Measurements from ENCODE around the gene ORAI1.
"Not testable (repeated sequence)": the region's sequence is repeated elsewhere in the genome, so short reads cannot be mapped to it uniquely, and the experiment has no call there.

ORAI1 gene

DNA sequence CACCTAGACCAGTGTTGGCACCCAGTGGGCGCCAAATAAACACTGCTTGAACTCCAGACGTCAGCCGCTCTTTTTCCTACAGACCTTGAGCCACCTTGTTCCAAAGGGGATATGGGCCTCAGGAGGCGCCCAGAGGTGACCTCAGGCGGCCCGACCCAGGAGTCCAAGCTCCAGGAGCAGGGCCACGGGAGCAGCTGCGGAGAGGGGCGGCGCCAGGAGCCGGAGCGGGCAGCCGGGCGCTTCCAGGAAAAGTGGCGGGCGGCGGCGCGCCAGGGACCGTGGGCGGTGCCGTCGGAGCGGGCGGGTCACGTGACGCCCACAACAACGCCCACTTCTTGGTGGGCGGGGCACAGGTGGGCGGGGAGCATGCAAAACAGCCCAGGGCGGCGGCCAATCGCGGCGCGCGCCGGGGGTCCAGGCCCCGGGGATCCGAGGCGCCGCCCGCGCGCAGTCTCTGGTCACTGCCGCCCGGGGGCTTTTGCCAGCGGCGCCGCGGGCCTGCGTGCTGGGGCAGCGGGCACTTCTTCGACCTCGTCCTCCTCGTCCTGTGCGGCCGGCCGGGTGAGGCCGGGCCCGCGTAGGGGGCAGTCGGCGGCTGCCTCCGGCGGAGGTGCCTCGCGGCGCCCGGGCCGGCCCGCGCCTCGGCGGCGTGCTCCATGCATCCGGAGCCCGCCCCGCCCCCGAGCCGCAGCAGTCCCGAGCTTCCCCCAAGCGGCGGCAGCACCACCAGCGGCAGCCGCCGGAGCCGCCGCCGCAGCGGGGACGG, at the start of gene ORAI1:
TSS of gene ORAI1 (plus strand) at position 444 of the 766 bp plus-strand sequence.
- DNase-seq (ENCODE audit: low read depth): peak; percentile 95

DNA sequence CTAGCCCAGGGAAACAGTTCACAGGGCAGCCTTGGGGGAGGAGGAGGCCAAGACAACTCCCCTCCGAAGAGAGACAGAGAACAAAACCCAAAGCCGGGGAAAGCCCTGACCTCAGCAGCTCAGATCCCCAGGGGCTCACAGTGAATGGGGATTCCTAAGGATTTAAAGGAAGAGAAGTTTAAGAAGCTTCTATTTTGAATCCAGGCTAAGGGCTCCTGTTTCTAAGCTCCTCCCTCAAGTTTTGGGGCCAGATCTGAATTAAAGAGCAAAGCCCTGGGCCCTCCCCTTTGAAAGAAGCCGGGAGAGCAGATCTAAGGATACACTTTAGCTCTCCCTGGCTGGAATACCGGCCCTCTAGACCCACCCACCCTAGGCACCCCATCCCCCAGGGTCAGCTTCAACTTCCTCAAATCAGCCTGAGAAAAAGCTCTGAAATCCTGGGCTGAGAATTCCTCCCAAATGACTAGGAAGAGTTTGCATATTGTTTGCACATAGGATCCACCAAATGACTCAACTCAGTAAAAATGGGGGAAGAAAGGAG, 49.4 kb upstream of the ORAI1 start:
- no peak for DNase-seq (ENCODE audit: low read depth)

DNA sequence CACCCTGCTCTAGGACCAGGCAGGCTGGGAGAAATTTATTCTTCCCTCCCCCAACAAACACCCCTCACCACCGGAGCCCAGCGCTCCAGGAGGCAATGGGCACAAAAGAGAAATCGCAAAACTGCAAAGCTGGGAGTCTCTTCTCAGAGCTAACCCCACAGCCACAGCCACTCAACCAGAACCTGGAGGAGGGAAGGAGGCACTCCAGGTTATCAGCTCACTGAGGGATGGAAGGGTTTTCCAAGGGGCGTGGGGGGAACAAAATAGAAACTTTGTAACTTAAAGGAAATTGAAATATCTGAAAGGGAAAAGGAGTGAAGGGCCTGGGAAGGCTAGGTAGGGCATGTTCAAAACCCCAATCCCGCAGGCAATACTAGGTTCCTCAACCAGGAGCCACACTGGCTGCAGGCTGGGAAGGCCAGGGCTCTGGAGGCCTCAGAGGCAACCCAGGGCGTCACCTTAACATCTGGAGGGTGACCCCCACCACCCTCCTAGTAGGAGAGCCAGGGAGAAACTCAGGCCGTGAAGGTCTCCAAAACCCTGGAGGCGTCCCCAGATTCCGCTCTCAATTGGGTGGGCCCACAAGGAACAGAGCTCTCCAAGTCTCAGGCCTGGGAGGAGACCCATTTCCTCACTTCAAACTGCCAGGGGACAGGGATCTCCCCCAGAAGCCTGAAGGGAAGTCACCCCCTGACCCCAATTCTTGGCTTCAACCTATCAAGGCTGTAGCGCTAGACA, 48.7 kb upstream of the ORAI1 start:
- no peak for DNase-seq (ENCODE audit: low read depth)

DNA sequence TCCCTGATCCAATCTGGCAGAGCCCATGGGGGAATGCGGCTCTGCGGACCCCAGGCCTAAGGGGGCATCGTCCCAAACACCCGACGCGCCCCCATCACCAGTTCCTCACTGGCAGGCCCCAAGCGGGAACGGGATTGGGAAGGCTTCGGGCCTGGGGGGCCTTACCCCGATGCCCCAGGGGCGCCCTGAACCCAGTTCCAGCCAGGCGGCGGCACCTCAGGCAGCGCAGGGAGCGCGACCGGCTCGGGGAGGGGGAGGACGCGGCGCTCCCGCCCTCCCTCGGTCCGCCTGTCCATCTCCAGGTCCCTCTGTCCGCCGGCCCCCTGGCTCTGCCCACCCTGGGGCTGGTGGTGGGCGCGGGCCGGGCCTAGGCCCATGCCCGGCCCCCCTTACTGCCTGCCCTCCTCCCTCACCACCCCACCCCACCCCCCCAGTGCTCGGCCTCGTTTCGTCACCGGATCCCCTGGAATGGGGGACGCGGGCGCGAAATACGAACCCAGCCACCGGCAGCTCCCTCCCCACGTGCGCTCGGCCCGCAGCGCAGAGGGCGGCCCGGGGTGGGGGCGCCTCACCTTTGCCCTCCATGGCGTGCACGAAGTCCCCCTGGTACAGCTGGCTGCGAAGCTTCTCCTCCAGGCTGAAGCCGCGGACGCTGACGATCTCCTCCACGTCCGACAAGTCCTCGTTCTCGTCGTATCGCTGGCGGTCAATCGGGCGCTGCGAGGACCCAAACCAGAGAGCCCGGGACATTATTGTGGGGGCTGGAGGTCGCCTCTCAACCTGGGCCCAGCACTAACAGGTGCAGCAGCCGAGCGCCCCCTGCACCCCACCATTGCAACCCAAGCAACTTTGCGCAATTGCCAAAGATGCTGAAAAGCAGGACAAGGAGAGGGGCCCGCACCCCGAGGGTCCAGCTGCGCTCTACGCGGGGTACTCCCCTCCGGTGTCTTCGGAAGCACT, 47.8 kb upstream of the ORAI1 start:
- no peak for DNase-seq (ENCODE audit: low read depth)

DNA sequence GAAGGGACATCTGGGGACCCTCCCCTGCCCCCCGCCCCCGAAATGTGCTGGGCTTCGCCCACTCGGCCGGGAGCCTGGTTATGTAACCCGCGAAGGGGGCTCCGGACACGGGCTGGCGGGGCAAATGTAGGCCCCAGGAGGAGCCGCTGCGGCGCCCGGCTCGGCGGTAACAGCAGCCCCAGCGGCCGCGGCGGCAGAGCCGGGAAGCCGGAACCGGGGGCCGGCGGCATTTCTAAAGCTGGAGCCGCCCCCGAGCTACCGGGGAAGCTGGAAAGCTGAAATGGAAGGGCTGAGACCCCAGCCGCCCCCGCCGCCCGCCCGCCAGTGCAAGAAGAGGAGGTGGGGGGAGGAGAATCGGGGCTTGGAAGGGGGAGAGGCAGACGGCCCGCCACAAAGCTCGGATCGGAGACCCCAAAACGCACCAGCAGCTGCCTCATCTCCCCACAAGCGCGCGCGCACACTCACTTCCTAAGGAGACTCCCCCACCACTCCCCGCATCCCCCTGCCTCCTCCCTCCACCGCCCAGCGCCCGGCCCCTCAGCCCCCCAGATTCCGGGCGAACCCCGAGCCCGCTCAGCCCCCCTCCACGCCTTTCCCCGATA, 47.0 kb upstream of the ORAI1 start:
- peak; percentile 10 for DNase-seq (ENCODE audit: low read depth)

DNA sequence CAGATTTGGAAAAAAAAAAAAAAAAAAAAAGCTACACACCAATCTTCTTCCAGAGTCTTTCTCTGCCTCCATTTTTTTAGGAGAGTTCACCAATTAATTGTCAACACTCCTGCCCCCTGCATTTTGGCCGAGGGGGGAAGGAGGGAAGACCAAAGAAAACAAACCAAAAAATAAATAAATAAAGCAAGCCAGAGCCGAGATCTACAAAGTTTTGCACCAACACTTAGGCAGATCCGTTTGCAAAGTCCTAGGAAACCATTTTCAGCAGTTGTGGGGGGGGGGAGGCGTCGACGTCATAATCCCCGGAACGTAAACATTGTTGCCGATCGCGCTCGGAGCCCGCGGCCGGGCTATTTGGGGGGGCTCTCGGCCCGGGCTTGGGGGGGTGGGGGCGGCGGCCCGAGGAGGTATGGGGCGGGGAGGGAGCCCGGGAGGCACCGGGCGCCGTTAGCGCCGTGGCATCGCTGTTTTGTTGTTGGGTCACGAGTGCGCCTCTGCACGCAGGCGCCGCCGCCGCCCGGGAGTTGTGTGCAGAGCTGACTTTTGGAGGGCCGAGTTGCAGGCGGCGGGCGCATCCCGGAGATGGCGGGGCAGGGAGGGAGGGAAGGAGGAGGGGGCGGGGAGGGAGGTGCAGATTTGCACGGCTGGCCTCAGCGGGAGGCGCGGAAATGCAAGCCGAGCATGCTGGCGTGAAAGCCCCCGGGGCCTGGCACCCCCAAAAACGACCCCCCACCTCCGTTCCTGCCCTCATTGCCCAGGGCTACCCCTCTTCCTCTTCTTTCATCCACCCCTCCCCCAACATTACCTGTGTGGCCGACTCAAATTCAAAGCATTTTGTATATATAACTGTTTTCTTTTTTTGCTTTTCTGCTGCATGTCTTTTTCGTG, 46.1 kb upstream of the ORAI1 start:
- DNase-seq (ENCODE audit: low read depth): peak; percentile 60

DNA sequence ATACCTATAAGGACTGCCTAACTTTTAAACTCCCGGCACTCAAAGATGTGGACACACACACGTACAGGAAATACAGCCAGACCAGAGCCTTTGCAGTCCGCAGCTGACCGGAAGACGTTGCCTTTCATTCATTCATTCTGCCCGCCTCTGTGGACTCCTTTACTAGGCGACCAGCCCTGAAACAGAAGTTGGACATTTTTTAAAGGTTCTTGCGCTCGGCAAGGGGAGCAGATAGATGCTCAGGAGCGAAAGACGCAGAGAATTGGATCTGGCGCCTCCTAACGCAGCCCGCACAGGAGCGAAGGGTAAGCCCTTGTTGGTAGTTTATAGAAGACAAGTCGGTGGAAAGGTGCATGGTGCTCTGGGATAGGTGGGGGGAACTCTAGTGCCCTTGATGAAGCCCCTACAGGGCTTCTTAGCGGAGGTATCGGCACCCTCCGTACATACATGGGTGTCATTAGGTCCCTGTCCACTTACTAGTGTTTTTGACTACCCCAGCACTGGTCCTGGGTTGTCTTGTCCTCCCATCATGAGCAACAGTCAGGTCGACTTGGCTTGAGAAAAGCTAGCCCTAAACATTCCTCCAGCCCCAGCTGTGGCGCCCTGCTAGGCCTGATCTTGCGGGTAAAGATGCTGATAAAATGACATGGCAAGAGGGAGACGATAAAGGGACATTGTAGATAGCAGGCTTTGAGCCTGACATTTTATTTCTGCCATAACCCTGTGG, 45.2 kb upstream of the ORAI1 start, which contains the start of gene KDM2B:
TSS of gene KDM2B (minus strand) at position 65 of the 727 bp plus-strand sequence. CDS start 112 bp downstream, outside the sequence.
- no peak for DNase-seq (ENCODE audit: low read depth)

DNA sequence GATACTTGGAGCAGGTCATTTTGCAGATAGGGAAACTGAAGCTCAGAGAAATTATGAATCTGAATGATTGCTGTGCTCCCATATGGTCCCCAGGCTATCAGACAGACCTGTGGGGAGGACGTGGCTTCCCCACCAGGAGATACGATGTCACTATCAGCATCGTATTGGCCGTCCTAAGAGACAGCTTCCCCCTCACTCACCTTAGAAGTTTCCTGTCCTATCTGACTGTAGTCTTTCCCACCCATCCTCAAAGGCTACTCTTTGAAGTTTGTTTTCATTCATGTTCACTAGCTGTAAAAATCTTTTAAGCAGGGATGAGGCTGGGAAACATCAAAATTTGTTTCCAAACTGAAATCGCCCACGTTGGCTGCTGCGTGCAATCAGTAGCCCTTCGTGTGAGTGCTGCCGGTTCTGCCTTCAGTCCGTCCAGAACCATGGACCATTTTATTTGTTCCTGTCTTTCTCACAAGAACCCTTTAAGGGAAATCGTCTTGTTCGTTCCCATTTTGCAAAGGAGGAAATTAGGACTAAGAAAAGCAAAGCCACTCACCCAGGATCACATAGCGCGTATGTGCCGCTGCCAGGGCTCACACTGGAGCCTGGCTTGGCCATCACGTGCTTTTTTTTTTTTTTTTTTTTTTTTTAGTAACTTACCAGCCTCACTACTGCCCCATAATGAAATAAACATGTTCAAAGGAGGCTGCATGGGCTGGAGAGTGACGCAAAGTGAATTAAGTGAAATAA, 44.5 kb upstream of the ORAI1 start:
- no peak for DNase-seq (ENCODE audit: low read depth)

DNA sequence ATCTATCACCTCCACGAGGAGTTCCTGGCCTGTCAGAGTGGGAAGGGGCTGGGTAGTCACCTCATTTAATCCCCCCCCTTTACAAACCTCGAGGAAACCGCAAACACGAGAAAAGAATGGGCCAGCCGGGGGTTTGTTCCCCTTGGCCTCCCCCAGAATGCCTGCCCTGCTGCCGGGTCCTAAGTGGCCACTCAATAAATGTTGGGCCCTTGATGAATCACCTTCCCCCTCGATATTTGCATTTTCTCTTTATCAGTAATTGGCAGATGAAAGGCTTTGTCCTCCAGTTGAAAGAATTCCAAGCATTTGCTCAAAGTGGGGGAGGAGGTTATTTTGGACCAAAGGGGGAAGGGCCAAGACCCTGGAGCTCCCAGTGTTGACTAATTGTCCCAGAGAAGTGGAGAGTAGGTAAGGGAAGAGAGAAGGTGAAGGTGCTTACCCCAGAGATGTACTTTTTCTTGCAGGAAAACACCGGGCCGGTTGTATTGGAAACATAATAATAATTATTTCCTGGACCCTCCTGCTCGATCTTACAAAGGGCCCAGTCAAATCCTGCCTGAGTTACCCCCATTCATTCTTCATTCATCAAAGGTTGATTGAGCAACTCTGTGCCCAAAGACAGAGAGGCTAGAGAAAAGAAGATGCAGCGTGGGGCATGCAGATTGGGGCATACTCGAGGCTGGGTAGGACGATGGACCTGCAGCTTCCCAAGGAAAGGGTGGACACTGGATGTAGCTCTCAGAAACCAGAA, 43.6 kb upstream of the ORAI1 start:
- DNase-seq (ENCODE audit: low read depth): no peak

DNA sequence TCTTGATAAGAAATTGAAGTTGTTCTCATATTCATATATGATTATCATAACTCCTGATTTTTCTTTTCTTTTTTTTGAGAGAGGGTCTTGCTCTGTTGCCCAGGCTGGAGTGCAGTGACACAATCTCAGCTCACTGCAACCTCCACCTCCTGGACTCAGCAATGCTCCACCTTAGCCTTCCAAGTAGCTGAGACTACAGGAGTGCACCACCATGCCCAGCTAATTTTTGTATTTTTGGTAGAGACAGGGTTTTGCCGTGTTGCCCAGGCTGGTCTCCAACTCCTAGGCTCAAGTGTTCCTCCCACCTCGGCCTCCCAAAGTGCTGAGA, 43.0 kb upstream of the ORAI1 start:
- DNase-seq (ENCODE audit: low read depth): not testable (repeated sequence)

DNA sequence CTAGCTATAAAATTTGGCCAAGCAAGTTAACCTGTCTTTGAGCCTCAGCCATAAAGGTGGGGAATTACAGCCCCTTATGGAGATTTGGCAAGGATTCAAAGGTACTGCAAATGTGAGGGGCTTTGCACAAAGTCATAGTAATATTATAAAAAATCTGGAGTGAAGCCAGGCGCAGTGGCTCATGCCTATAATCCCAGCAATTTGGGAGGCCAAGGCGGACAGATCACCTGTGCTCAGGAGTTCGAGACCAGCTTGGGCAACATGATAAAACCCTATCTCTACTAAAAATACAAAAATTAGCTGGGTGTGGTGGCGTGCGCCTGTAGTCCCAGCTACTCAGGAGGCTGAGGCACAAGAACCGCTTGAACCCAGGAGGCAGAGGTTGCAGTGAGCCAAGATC, 41.4 kb upstream of the ORAI1 start:
- DNase-seq (ENCODE audit: low read depth): not testable (repeated sequence)

DNA sequence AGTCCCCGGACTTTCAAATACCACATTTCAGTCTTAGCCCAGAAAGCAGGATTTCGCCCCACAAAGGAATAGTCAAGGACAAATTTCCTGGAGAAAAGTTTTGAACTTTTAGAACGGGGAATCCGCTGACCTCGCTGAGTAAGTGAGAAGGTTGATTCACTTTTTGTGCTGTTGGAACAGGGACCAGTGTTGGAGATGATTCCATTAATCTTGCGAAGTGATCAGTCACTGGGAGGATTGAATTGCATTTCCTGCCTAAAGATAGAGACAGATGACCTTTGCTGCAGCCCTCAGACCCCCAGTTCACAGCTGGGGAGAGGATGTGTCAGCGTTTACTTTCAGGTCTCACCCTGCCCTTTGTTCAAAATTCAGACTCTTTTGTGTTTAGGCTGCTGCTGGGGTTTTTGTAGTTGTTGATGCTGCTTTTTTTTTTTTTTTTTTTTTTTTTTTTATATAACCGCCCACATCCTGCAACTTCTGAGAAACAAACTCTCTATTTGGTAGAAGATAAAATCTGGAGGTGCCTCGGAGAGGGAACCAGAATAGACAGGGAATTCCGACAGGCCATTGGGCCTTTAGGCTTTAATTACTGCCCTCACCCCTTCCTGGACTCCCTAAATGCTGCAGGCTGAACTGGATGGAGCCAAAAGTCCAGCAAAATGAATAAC, 35.7 kb upstream of the ORAI1 start:
- peak; percentile 43 for DNase-seq (ENCODE audit: low read depth)

DNA sequence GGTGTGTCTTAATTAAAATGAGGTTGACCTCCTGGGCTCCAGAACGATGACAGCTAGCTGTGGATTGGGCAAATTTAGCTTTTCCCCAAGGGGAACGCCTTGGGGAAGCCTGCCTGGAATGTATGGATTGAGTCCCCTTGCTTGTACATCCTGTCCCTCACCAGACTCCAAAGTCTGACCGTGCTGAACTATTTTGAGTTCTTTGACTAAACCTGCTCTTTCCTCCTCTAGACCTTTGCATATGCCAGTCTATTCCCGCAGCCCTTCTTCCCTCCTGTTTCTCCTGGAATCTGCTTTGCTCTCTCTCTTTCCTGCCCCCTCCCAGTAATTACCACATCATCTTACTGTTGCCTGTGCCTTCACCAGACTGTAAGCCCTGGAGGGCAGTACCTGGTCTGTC, 34.0 kb upstream of the ORAI1 start:
- no peak for DNase-seq (ENCODE audit: low read depth)

DNA sequence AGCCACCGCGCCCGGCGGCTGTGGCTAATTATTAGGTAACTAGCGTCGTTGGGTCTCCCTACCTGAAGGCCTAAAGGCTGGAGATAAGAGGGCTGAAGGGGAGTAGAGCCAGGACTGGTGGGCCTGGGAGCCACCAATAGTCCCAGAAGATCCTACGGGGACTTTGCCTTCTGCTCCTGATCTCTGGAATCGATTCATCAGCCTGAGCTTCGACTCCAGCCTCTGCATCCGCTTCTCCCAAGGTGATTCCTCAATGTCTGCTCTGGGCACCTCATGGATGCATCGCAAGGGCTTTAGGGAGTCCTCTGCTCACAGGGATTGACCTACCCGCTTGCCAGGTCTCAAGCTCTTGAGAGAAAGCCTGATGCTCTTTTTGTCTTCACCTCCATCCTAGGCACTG, 30.8 kb upstream of the ORAI1 start:
- DNase-seq (ENCODE audit: low read depth): no peak

DNA sequence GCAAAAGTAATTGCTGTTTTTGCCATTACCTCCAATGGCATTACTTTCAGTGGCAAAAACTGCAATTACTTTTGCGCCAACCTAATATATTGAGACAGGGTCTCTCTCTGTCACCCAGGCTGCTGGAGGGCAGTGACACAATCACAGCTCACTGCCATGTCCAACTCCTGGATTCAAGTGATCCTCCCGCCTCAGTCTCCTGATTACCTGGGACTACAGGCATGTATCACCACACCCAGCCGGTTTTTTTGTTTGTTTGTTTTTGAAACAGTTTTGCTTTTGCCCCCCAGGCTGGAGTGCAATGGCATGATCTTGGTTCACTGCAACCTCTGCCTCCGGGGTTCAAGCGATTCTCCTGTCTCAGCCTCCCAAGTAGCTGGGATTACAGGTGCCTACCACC, 29.8 kb upstream of the ORAI1 start:
- no peak for DNase-seq (ENCODE audit: low read depth)

DNA sequence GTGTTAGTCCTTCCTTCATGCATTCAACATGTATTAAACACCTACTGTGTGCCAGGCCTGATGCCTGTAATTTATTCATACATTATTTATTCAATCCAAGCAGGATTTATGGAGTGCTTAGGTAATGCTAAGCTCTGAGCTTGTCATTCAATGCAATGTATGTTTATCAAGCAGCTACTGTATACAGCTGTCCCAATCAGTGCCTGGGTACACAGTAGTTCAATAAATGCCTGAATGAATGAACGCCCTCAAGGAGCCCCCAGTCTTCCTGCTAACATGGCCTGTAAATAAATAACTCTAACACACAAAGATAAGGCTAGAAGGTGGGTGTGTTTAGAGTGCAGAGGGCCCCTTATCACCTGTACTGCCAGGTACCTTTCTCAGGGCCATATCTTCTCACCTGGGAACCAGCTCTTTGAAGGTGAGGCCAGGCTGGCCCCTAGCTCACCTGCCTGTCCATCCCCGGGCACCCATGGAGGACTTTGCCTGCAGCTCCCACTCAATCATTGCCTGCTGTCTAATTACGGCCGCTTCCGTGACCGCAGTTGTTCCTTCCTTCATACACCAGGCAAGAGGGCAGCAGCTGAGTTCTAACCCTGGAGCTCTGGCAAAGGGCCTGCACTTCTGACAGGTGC, 25.5 kb upstream of the ORAI1 start:
- no peak for DNase-seq (ENCODE audit: low read depth)

DNA sequence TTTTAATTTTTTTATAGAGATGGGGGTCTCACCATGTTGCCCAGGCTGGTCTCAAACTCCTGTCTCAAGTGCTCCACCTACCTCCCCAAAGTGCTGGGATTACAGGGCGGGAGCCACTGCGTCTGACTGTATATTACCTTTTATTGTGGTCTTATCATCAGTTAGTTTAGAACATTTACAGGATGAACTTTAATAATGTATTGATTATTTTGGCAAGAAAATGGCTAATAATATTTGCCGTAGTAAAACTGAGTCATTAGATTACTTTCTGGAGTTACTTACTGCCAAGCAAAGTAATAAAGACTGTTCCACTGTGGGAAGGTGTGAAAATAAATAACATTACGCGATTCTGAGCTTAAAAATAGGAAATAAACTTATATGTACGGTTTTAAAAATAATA, 23.6 kb upstream of the ORAI1 start:
- no peak for DNase-seq (ENCODE audit: low read depth)

Data from activated T-helper 9 cell treated with anti-CD3 and anti-CD28 coated beads, Interleukin-2, amount 50 U/mL, for 16 hours (primary cell).